Heart left ventricle (tissue), 13 donors: ENCODE results near the gene EFNA5.

ENCODE experiments used
- POLR2A ChIP-seq, 2 donors: fragments of 450-650 bp; IDR thresholded peaks; one replicate each; pipeline ENCODE4 v1.6.1; 2017; ENCODE audit warnings: antibody characterized with exemption in 2 of 2, mild to moderate bottlenecking in 2 of 2, moderate library complexity in 2 of 2
- TF ChIP-seq, protein P1 (sequence below), 12 donors: fragments of 200-600 bp; sonication (generic) in 4 of 12; IDR thresholded peaks; one replicate each; pipeline versions ENCODE4 v1.5.0 to v1.8.0; 2018 to 2022; ENCODE audit warnings: antibody characterized with exemption in 12 of 12, mild to moderate bottlenecking in 5 of 12
- donor health status: ischemic (EF 13 %, LVEDD 7.1; RV severe dilation, severe dysfunction).
- donor health status: DM: no; HTN: yes; CAD: no.
- donor health status: DM: no; HTN: no; CAD: no.
- donor health status: ischemic (EF 25% LVEDD 6.9; RV normal size, moderate dysfunction).
- donor health status: ischemic (EF 25% LVEDD 5.7; RV mildly dilated, moderate dysfunction).
- donor health status: ischemic (EF 35%, LVEDD 5.7; RV mildly dilated, moderate dysfunction).
- donor health status: nonischemic (EF 11% LVEDD 7.7; RV severe dilation, severe dysfunction).
- donor health status: DM: yes; HTN: yes; CAD: no.
- donor health status: PGD.
- donor health status: ischemic (EF 29% LVEDD 5.4; RV normal size, mild dysfunction).
- donor health status: nonischemic (EF 23%, LVEDD 6.1; RV moderate dilation, normal function).

DNA sequence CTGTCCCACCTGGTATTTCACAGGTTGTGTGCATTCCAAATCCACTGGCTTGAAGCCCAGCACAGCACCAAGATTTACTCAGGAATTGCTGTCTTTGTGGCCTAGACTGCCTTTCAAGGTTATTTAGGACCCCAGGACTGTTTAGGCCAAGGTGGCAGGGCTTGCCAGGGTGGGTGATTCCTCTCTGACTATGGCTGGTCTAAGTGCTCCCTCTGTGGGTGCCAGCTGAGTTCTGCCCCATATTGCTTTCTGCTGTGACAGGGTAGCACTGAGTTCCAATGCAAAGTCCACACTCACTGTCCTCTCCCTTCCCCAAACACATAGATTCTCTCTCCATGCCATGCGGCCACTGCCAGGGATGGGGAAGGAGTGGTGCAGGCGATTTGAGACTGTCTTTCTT lies 318.2 kb downstream of the EFNA5 start:
- TF ChIP-seq, protein P1, sequence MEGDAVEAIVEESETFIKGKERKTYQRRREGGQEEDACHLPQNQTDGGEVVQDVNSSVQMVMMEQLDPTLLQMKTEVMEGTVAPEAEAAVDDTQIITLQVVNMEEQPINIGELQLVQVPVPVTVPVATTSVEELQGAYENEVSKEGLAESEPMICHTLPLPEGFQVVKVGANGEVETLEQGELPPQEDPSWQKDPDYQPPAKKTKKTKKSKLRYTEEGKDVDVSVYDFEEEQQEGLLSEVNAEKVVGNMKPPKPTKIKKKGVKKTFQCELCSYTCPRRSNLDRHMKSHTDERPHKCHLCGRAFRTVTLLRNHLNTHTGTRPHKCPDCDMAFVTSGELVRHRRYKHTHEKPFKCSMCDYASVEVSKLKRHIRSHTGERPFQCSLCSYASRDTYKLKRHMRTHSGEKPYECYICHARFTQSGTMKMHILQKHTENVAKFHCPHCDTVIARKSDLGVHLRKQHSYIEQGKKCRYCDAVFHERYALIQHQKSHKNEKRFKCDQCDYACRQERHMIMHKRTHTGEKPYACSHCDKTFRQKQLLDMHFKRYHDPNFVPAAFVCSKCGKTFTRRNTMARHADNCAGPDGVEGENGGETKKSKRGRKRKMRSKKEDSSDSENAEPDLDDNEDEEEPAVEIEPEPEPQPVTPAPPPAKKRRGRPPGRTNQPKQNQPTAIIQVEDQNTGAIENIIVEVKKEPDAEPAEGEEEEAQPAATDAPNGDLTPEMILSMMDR (IDR thresholded peaks at IDR 0.05), result no peak
- no peak for TF ChIP-seq POLR2A (IDR thresholded peaks at IDR 0.05)
